Natural killer cell (primary cell): ENCODE measurements around the gene PDLIM1. TPM values are rescaled to one million over a fixed set of nuclear protein-coding genes. Genes with fewer than 3 reads are reported as not detected.

Experiments used
- ATAC-seq, 3 donors: fragments of 150-1000 bp in 2 of 3; fragments of 200-7000 bp in 1 of 3; cut with Tn5 transposase; 1 replicate in 1 of 3; 2 replicates in 2 of 3; pipeline ENCODE4 v1.10.0; 2021; ENCODE audit warnings: mild to moderate bottlenecking in 2 of 3, moderate library complexity in 2 of 3
- DNase-seq, 2 donors: peaks; one replicate each; pipeline versions ENCODE4 v3.0.0 to v3.0.0-alpha.2; 2013 to 2021; ENCODE audit warnings: mixed read lengths in 1 of 2
- H3K27ac ChIP-seq: one replicate; pipeline ENCODE4 v1.5.1; 2013; ENCODE audit warnings: mild to moderate bottlenecking, low read length
- H3K27me3 ChIP-seq: one replicate; pipeline ENCODE4 v1.6.1; 2013; ENCODE audit warnings: low read length; ENCODE audit not compliant: control insufficient read depth, insufficient read depth
- H3K36me3 ChIP-seq: one replicate; pipeline ENCODE4 v1.6.1; 2013; ENCODE audit warnings: low read length; ENCODE audit not compliant: control insufficient read depth, insufficient read depth
- H3K4me1 ChIP-seq: one replicate; pipeline ENCODE4 v1.6.1; 2013; ENCODE audit warnings: low read length; ENCODE audit not compliant: control insufficient read depth, insufficient read depth
- H3K4me3 ChIP-seq: one replicate; pipeline ENCODE4 v1.5.1; 2013; ENCODE audit warnings: low read length
- H3K9me3 ChIP-seq: one replicate; pipeline ENCODE4 v1.6.1; 2013; ENCODE audit warnings: low read length; ENCODE audit not compliant: control insufficient read depth, insufficient read depth
- H3K27ac Mint-ChIP-seq, 2 donors: one replicate each; pipeline ENCODE4 v1.8.0; 2022; ENCODE audit warnings: mild to moderate bottlenecking in 2 of 2, mixed read lengths in 2 of 2, moderate library complexity in 1 of 2
- H3K27me3 Mint-ChIP-seq, 2 donors: one replicate each; pipeline ENCODE4 v1.8.0; 2022; ENCODE audit warnings: low read depth in 2 of 2, mixed read lengths in 2 of 2
- H3K36me3 Mint-ChIP-seq: one replicate; pipeline ENCODE4 v1.8.0; 2022; ENCODE audit warnings: mixed read lengths
- H3K4me1 Mint-ChIP-seq, 2 donors: one replicate each; pipeline ENCODE4 v1.8.0; 2022; ENCODE audit warnings: mixed read lengths in 2 of 2
- H3K4me3 Mint-ChIP-seq: one replicate; pipeline ENCODE4 v1.8.0; 2022; ENCODE audit warnings: mild to moderate bottlenecking, moderate library complexity, mixed read lengths
- H3K9me3 Mint-ChIP-seq, 2 donors: one replicate each; pipeline ENCODE4 v1.8.0; 2022; ENCODE audit warnings: mixed read lengths in 2 of 2
- CTCF ChIP-seq: fragments of 200-600 bp; IDR thresholded peaks from one replicate; pipeline ENCODE4 v1.8.0; 2022; ENCODE audit warnings: antibody characterized with exemption
- whole genome bisulfite sequencing: methylation state at CpG from one replicate; pipeline ENCODE4 v1.1.7; 2013; ENCODE audit warnings: missing lambda C conversion rate; ENCODE audit not compliant: insufficient coverage; 5-methylcytosine and 5-hydroxymethylcytosine counted together
- intact Hi-C: fragments of 100-400 bp; cut with micrococcal nuclease; formaldehyde crosslinking; loops from one replicate; pipeline ENCODE4 v1.14.2; 2022
- total RNA-seq, 4 donors: library from RNA; stranded (reverse); fragments of 120-200 nt in 1 of 4; gene quantifications; one replicate each; pipeline versions ENCODE4 v1.2.3 to v1.2.4, GENCODE V29; 2013 to 2022

PDLIM1 gene
- total RNA-seq, 3 donors from 2014 or later (not counting 1 experiment from before 2014, with no cell fraction given): 7.1 to 25.2 (median 24.5) TPM

DNA sequence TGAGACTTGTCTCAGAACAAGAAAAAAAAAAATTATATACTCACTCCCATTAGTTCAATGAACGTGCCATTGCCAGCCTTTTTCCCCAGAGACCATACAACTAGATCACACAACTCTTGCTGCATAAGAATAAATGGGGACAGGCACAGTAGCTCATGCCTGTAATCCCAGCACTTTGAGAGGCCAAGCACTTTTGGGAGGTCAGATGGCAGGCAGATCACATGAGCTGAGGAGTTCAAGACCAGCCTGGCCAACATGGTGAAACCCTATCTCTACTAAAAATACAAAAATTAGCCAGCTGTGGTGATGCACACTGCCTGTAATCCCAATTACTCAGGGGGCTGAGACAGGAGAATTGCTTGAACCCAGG is 13.6 kb downstream of the PDLIM1 start:
- Mint-ChIP-seq H3K27ac (no peak overlapping the region), H3K4me3 (no peak overlapping the region), H3K36me3 (no peaks in the 10 kb centered on the region), H3K4me1 (peaks cover 0 to 16% of the 10 kb centered on the region in 2 donors), H3K9me3 (no peaks in the 10 kb centered on the region), H3K27me3 (no peaks in the 10 kb centered on the region)
- intact Hi-C loops: no loop called here
- H3K27ac ChIP-seq: no peak overlapping the region
- no peak for TF ChIP-seq CTCF
- no peaks in the 10 kb centered on the region for H3K36me3 ChIP-seq
- 81% methylated on average over 1 of the region's 1 CpG for WGBS
- DNase-seq: no peak
- ATAC-seq: no peak
- no peak overlapping the region for H3K4me3 ChIP-seq
- H3K4me1 ChIP-seq: peaks cover 6% of the 10 kb centered on the region
- H3K9me3 ChIP-seq: no peaks in the 10 kb centered on the region
- H3K27me3 ChIP-seq: no peaks in the 10 kb centered on the region

DNA sequence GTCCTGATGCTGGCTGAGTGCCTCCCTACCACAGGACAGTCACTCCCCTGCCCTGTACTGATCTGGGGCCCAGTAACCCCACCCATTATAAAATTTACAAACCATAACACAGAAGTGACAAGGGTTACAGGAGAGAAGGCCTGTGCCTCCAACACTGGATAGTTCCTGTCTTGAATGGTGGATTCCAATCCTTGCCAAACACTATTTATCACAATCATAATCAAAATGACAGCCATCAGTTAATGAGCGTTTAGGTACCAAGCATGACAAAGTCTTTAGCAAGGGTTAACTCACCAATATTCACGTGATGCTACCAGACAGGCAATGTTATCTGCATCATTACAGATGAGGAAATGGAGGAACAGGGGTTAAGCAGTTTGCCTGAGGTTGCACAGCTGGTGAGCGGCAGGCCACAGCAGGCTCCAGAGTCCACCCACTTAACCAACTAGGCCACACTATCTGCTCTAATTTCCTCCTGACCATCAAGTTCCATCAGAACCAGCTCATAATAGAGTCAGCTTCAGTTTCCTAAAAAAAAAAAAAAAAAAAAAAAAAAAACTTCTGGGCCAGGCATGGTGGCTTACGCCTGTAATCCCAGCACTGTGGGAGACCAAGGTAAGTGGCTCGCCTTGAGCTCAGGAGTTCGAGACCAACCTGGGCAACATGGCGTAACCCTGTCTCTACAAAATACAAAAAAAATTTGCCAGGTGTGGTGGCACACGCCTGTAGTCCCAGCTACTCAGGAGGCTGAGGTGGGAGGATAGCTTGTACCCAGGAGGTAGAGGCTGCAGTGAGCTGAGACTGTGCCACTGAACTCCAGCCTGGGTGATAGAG is 14.2 kb downstream of the PDLIM1 start:
- H3K27me3 Mint-ChIP-seq: no peaks in the 10 kb centered on the region
- no peaks in the 10 kb centered on the region for H3K9me3 Mint-ChIP-seq
- Histone ChIP-seq H3K9me3 (no peaks in the 10 kb centered on the region), H3K4me3 (no peak overlapping the region), H3K4me1 (peaks cover 6% of the 10 kb centered on the region), H3K27me3 (no peaks in the 10 kb centered on the region), H3K36me3 (no peaks in the 10 kb centered on the region), H3K27ac (no peak overlapping the region)
- DNase-seq (no peak), ATAC-seq (no peak)
- intact Hi-C loops: no loop called here
- peaks cover 0 to 16% of the 10 kb centered on the region in 2 donors for H3K4me1 Mint-ChIP-seq
- no peak overlapping the region for H3K27ac Mint-ChIP-seq
- H3K36me3 Mint-ChIP-seq: no peaks in the 10 kb centered on the region
- no peak for TF ChIP-seq CTCF
- WGBS: 86% methylated on average over 6 of the region's 8 CpGs
- H3K4me3 Mint-ChIP-seq: no peak overlapping the region

GRCh38 chr10:95275726-95276366 is 15.0 kb downstream of the PDLIM1 start:
- H3K36me3 ChIP-seq: no peaks in the 10 kb centered on the region
- H3K4me3 ChIP-seq: no peak overlapping the region
- WGBS: 67% methylated on average over 1 of the region's 1 CpG
- H3K36me3 Mint-ChIP-seq: no peaks in the 10 kb centered on the region
- H3K4me1 ChIP-seq: peaks cover 6% of the 10 kb centered on the region
- H3K4me1 Mint-ChIP-seq: peaks cover 0 to 16% of the 10 kb centered on the region in 2 donors
- ATAC-seq (no peak), DNase-seq (no peak)
- H3K4me3 Mint-ChIP-seq: no peak overlapping the region
- H3K27ac Mint-ChIP-seq: no peak overlapping the region
- H3K27ac ChIP-seq: no peak overlapping the region
- no peaks in the 10 kb centered on the region for H3K27me3 ChIP-seq
- no peak for TF ChIP-seq CTCF
- H3K9me3 Mint-ChIP-seq: no peaks in the 10 kb centered on the region
- H3K27me3 Mint-ChIP-seq: no peaks in the 10 kb centered on the region
- H3K9me3 ChIP-seq: no peaks in the 10 kb centered on the region
- intact Hi-C loops: no loop called here
